H1 (cell line): Measurements from ENCODE around the gene UMAD1. TPM values are rescaled to one million over a fixed set of nuclear protein-coding genes. Genes with fewer than 3 reads are reported as not detected.

Source experiments
- CTCF ChIA-PET: fragments of 300-600 bp; sonication (Branson Sonifier 250); formaldehyde crosslinking; loops from one replicate; lab custom pipeline; 2021; ENCODE audit not compliant: partially characterized antibody; lab: Charles Lee
- POLR2A ChIA-PET: fragments of 300-600 bp; sonication (Branson Sonifier 250); formaldehyde crosslinking; loops from one replicate; lab custom pipeline; 2021; ENCODE audit warnings: inconsistent platforms; ENCODE audit not compliant: partially characterized antibody; lab: Charles Lee
- DNase-seq, 2 experiments: peaks; one replicate each; pipeline versions ENCODE4 v3.0.0 to v3.0.0-alpha.2; 2010 to 2022; ENCODE audit warnings: low spot score in 2 of 2, low read depth in 1 of 2, mixed read lengths in 1 of 2
- FAIRE-seq: peaks from 2 replicates; lab custom pipeline; 2011; peaks lifted over from hg19 to GRCh38; lab: Jason Lieb, UNC
- H2AFZ ChIP-seq: 2 replicates; pipeline ENCODE4 v1.8.1; 2012; ENCODE audit warnings: low read length, inconsistent platforms
- H2AK5ac ChIP-seq: 2 replicates; pipeline ENCODE4 v1.6.1; 2013; ENCODE audit warnings: low read depth, low read length
- H2BK120ac ChIP-seq: replicated peaks from 2 replicates; pipeline ENCODE3; 2013; ENCODE audit warnings: low read depth, low read length, inconsistent platforms
- H2BK12ac ChIP-seq: 2 replicates; pipeline ENCODE4 v1.6.1; 2013; ENCODE audit warnings: low read depth, low read length
- H2BK15ac ChIP-seq: 2 replicates; pipeline ENCODE4 v1.6.1; 2013; ENCODE audit warnings: low read length
- H2BK20ac ChIP-seq: 2 replicates; pipeline ENCODE4 v1.6.1; 2013; ENCODE audit warnings: low read length
- H2BK5ac ChIP-seq: 2 replicates; pipeline ENCODE4 v1.6.1; 2013; ENCODE audit warnings: low read depth, low read length
- H3K14ac ChIP-seq: 2 replicates; pipeline ENCODE4 v1.6.1; 2013; ENCODE audit warnings: inconsistent platforms; ENCODE audit not compliant: insufficient read length
- H3K18ac ChIP-seq: 2 replicates; pipeline ENCODE4 v1.6.1; 2013; ENCODE audit warnings: low read length; ENCODE audit errors: extremely low read depth
- H3K23ac ChIP-seq: 2 replicates; pipeline ENCODE4 v1.6.1; 2013; ENCODE audit warnings: inconsistent platforms; ENCODE audit not compliant: insufficient read length
- H3K23me2 ChIP-seq: 2 replicates; pipeline ENCODE4 v1.6.1; 2013; ENCODE audit warnings: low read depth, low read length
- H3K27ac ChIP-seq: 2 replicates; pipeline ENCODE4 v1.6.1; 2011; ENCODE audit warnings: low read depth, low read length, inconsistent platforms
- H3K27me3 ChIP-seq, 4 experiments: replicated peaks in 1 of 4; 1 replicate in 1 of 4; 2 replicates in 3 of 4; pipeline versions ENCODE4 v1.6.1 to v1.8.1; 2011 to 2013; ENCODE audit warnings: low read length in 3 of 4, mild to moderate bottlenecking in 3 of 4, inconsistent platforms in 2 of 4, mixed read lengths in 2 of 4, moderate library complexity in 1 of 4; ENCODE audit not compliant: control insufficient read depth in 3 of 4, insufficient read depth in 3 of 4; ENCODE audit errors: extremely low read depth in 1 of 4
- H3K36me3 ChIP-seq, 4 experiments: 2 replicates each; pipeline versions ENCODE4 v1.6.1 to v1.8.1; 2011 to 2013; ENCODE audit warnings: mild to moderate bottlenecking in 4 of 4, low read length in 3 of 4, moderate library complexity in 2 of 4, control low read depth in 1 of 4, inconsistent platforms in 1 of 4; ENCODE audit not compliant: insufficient read depth in 4 of 4, control insufficient read depth in 2 of 4
- H3K4ac ChIP-seq: replicated peaks from 2 replicates; pipeline ENCODE3; 2013; ENCODE audit warnings: low read length, low read depth, mixed read lengths, inconsistent platforms; ENCODE audit not compliant: insufficient read length
- H3K4me1 ChIP-seq, 4 experiments: replicated peaks in 1 of 4; 1 replicate in 1 of 4; 2 replicates in 3 of 4; pipeline versions ENCODE4 v1.6.1 to v1.8.1; 2011 to 2013; ENCODE audit warnings: low read length in 3 of 4, inconsistent platforms in 2 of 4, mixed read lengths in 1 of 4; ENCODE audit not compliant: insufficient read depth in 4 of 4, control insufficient read depth in 3 of 4
- H3K4me2 ChIP-seq, 2 experiments: 2 replicates each; pipeline versions ENCODE4 v1.6.1 to v1.8.1; 2011 to 2013; ENCODE audit warnings: low read depth in 2 of 2, low read length in 2 of 2, control low read depth in 1 of 2, inconsistent platforms in 1 of 2, mild to moderate bottlenecking in 1 of 2; ENCODE audit not compliant: insufficient read depth in 1 of 2
- H3K4me3 ChIP-seq, 4 experiments: fragments of 200-600, 300-600 bp in 1 of 4; sonication (generic), shearing (Covaris generic), sonication (Bioruptor Twin) in 1 of 4; 2 replicates each; pipeline versions ENCODE4 v1.5.1 to v1.8.1; 2011 to 2016; ENCODE audit warnings: low read length in 4 of 4, low read depth in 3 of 4, control low read depth in 2 of 4, inconsistent platforms in 2 of 4, mild to moderate bottlenecking in 2 of 4, mixed read lengths in 1 of 4, moderate library complexity in 1 of 4; ENCODE audit not compliant: insufficient read depth in 2 of 4; ENCODE audit errors: extremely low read depth in 1 of 4
- H3K56ac ChIP-seq: replicated peaks from 2 replicates; pipeline ENCODE3; 2013; ENCODE audit warnings: low read depth, mild to moderate bottlenecking, mixed read lengths, low read length, inconsistent platforms; ENCODE audit not compliant: insufficient read length
- H3K79me1 ChIP-seq: 2 replicates; pipeline ENCODE4 v1.6.1; 2013; ENCODE audit warnings: low read depth, low read length, control low read depth
- H3K79me2 ChIP-seq, 2 experiments: 2 replicates each; pipeline versions ENCODE4 v1.6.1 to v1.8.1; 2012 to 2013; ENCODE audit warnings: low read length in 2 of 2, mild to moderate bottlenecking in 2 of 2, inconsistent platforms in 1 of 2; ENCODE audit not compliant: insufficient read depth in 2 of 2, control insufficient read depth in 1 of 2
- H3K9ac ChIP-seq, 4 experiments: replicated peaks in 1 of 4; 1 replicate in 1 of 4; 2 replicates in 3 of 4; pipeline versions ENCODE4 v1.6.1 to v1.8.1; 2011 to 2013; ENCODE audit warnings: low read depth in 3 of 4, low read length in 3 of 4, control low read depth in 2 of 4, mild to moderate bottlenecking in 2 of 4, moderate library complexity in 2 of 4, inconsistent platforms in 1 of 4; ENCODE audit errors: extremely low read depth in 1 of 4
- H3K9me3 ChIP-seq, 2 experiments: 2 replicates each; pipeline versions ENCODE4 v1.6.1 to v1.8.1; 2012 to 2013; ENCODE audit warnings: mild to moderate bottlenecking in 2 of 2, moderate library complexity in 2 of 2, control low read depth in 1 of 2, inconsistent platforms in 1 of 2, low read depth in 1 of 2, low read length in 1 of 2, mixed read lengths in 1 of 2; ENCODE audit not compliant: insufficient read depth in 2 of 2
- H4K20me1 ChIP-seq, 2 experiments: replicated peaks in 1 of 2; 2 replicates each; pipeline versions ENCODE3 to v1.8.1; 2011 to 2013; ENCODE audit warnings: inconsistent platforms in 2 of 2, low read length in 2 of 2, mild to moderate bottlenecking in 1 of 2; ENCODE audit not compliant: insufficient read depth in 2 of 2, control insufficient read depth in 1 of 2
- H4K5ac ChIP-seq: 2 replicates; pipeline ENCODE4 v1.6.1; 2013; ENCODE audit warnings: low read length, low read depth, mixed read lengths, inconsistent platforms; ENCODE audit not compliant: insufficient read length
- H4K8ac ChIP-seq: 2 replicates; pipeline ENCODE4 v1.8.0; 2013; ENCODE audit warnings: mild to moderate bottlenecking, moderate library complexity, low read length, inconsistent platforms; ENCODE audit not compliant: insufficient read depth; ENCODE audit errors: extremely low read depth
- H4K91ac ChIP-seq: replicated peaks from 2 replicates; pipeline ENCODE3; 2013; ENCODE audit warnings: low read length, mixed read lengths, inconsistent platforms; ENCODE audit not compliant: insufficient read length
- CTBP2 ChIP-seq: IDR thresholded peaks from 2 replicates; pipeline ENCODE4 v1.7.0; 2011; ENCODE audit warnings: borderline replicate concordance, mild to moderate bottlenecking, moderate library complexity, mixed read lengths, low read length; ENCODE audit not compliant: insufficient read depth, insufficient read length
- NANOG ChIP-seq: IDR thresholded peaks from 2 replicates; pipeline ENCODE4 v1.6.1; 2011; ENCODE audit warnings: low read length, low read depth, mild to moderate bottlenecking, inconsistent platforms; ENCODE audit not compliant: insufficient read depth, poor library complexity, severe bottlenecking
- NRF1 ChIP-seq: IDR thresholded peaks from 2 replicates; pipeline ENCODE4 v1.6.1; 2011; ENCODE audit warnings: mild to moderate bottlenecking, low read depth, low read length, improper control_type of control experiment
- POLR2AphosphoS5 ChIP-seq: IDR thresholded peaks from 2 replicates; pipeline ENCODE4 v1.6.1; 2011; ENCODE audit warnings: low read depth, low read length
- POU5F1 ChIP-seq: IDR thresholded peaks from 2 replicates; pipeline ENCODE4 v1.6.1; 2011; ENCODE audit warnings: low read depth, mild to moderate bottlenecking, low read length, moderate library complexity
- SP2 ChIP-seq: IDR thresholded peaks from 2 replicates; pipeline ENCODE4 v1.6.1; 2012; ENCODE audit warnings: mild to moderate bottlenecking, low read length, inconsistent platforms
- TAF7 ChIP-seq: optimal IDR thresholded peaks from 2 replicates; pipeline ENCODE3; 2011; ENCODE audit warnings: low read depth, mild to moderate bottlenecking, inconsistent platforms, low read length, moderate library complexity, borderline replicate concordance
- YY1 ChIP-seq: IDR thresholded peaks from 2 replicates; pipeline ENCODE4 v1.6.1; 2011; ENCODE audit warnings: low read depth, mild to moderate bottlenecking, low read length
- WGBS, 2 experiments: shearing (Covaris generic) in 1 of 2; methylation state at CpG; one replicate each; pipeline versions ENCODE4 v1.1.6 to v1.1.7; 2013 to 2015; ENCODE audit warnings: low lambda C conversion rate in 2 of 2, mixed read lengths in 2 of 2, inconsistent platforms in 1 of 2, low coverage in 1 of 2, missing lambda C conversion rate in 1 of 2; ENCODE audit not compliant: insufficient replicate concordance in 2 of 2, insufficient coverage in 1 of 2, insufficient read length in 1 of 2; ENCODE audit errors: extremely low coverage in 1 of 2, missing lambda C conversion rate in 1 of 2; 5-methylcytosine and 5-hydroxymethylcytosine counted together
- long read RNA-seq, 2 experiments: library from RNA in 1 of 2; library from capped mRNA in 1 of 2; stranded (forward); transcript quantifications; one replicate each; pipeline ENCODE4 v2.0.0, GENCODE V29; 2021; ENCODE audit warnings: inconsistent platforms in 1 of 2
- polyA minus RNA-seq, 3 experiments: library from RNA; depleted of rRNA, polyadenylated mRNA; stranded (reverse); fragments of >200 nt; gene quantifications; 1 replicate in 2 of 3; 2 replicates in 1 of 3; pipeline ENCODE4 v1.2.3, GENCODE V29; 2011
- polyA plus RNA-seq, 7 experiments: library from polyadenylated mRNA; depleted of rRNA in 3 of 7; stranded (reverse) in 5 of 7; unstranded in 2 of 7; fragments of >200 nt in 5 of 7; fragments of 200-250 nt in 2 of 7; gene quantifications; 1 replicate in 5 of 7; 2 replicates in 1 of 7; 4 replicates in 1 of 7; pipeline versions ENCODE4 v1.2.1 to v1.2.3, GENCODE V29; 2011 to 2013; ENCODE audit warnings: missing spikeins in 2 of 7, mixed read lengths in 2 of 7
- total RNA-seq: library from RNA; stranded (reverse); fragmentation: NEBNext Ultra II Directional; extraction: Animal tissue kit (Norgen Biotek cat#: 25700); gene quantifications from 2 replicates; pipeline ENCODE4 v1.2.1, GENCODE V29; 2021

The UMAD1 gene
- total RNA-seq (10.4 and 10.8 TPM in 2 replicates), polyA plus RNA-seq (2011; rRNA removed) (7.7 and 12.3 TPM in 2 replicates), polyA minus RNA-seq (2011; rRNA and poly(A)+ RNA removed) (8.5 and 10.6 TPM in 2 replicates)
- polyA plus RNA-seq (2011; cell fraction: cytosol; rRNA removed) = 13.9 TPM
- polyA plus RNA-seq (2011; cell fraction: nucleus; rRNA removed) = 4.2 TPM
- polyA plus RNA-seq (2012, experiment 1 of 2) = 5.2 to 9.7 TPM (median 7.0 TPM) in 4 replicates
- 1.1 TPM for polyA plus RNA-seq (2012, experiment 2 of 2)
- polyA plus RNA-seq (2013, experiment 1 of 2) = 8.6 TPM
- polyA plus RNA-seq (2013, experiment 2 of 2) = 9.4 TPM
- 4.3 TPM for polyA minus RNA-seq (2011; cell fraction: cytosol; rRNA and poly(A)+ RNA removed)
- 10.8 TPM for polyA minus RNA-seq (2011; cell fraction: nucleus; rRNA and poly(A)+ RNA removed)
- long read RNA-seq, experiment 1, partial matches to known transcripts = 1 of 13 reads
- long read RNA-seq, experiment 1, other reads (novel, unspliced or antisense) = 11 of 13 reads
- long read RNA-seq, experiment 2, partial matches to known transcripts = 0 of 15 reads
- long read RNA-seq, experiment 2, other reads (novel, unspliced or antisense) = 15 of 15 reads

DNA sequence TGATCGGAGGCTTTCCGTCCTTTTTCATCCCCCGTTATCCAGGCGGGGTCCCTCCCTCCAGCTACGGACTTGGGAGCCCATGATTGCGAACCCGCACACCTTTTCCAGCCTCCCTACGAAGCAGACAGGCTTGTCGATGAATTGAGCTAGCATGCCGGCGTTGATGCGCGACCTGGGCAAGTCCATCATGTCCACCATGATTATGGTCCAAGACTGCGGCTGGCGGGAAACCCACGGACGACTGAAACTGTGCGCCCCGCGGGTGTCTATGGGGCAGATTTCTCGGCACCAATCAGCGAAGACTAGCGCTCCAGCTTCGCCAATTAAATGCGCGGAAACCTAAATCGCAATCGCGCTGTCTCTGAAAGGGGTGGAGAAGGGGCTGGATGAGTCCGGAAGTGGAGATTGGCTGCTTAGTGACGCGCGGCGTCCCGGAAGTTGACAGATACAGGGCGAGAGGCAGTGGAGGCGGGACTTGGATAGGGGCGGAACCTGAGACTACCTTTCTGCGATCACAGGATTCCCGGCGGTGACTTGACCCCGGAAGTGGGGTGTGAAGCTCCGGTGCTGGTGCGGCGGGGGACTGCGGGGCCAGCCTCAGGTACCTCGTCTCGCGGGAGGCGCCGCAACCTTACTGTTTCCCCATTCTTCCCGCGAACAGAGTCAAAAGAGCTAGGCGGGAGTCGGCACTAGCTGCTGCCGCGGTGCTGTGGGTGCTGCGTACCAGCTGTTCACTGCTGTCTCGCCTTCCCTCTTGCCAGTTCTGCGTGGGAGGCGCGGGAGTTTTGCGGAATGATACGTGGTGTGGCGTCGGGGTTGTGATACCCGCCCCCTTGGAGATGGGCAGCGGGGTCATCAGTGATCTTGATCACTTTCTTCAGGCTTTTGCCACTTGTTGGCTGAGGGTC lies at the start of gene UMAD1:
Gene UMAD1 (plus strand): TSS at position 532 of the 908 bp plus-strand sequence. CDS start 32,620 bp downstream, outside the sequence.
- Histone ChIP-seq H4K91ac (peak within 1 kb of the TSS; percentile 68), H3K18ac (peak within 1 kb of the TSS; percentile 98), H2BK20ac (no peak within 1 kb of the TSS), H2BK120ac (no peak within 1 kb of the TSS), H2AK5ac (no peak within 1 kb of the TSS), H3K27ac (peak within 1 kb of the TSS; percentile 91), H3K56ac (peak within 1 kb of the TSS; percentile 52), H3K4me3 (peak within 1 kb of the TSS; percentile 61 to 96 (median 91)), H3K79me1 (no peaks in the 10 kb centered on the region; the same call in 1 of the 2 replicates), H3K4me1 (peaks cover 0 to 5% (median 3%) of the 10 kb centered on the region in 4 experiments; a peak in 3 of 7 replicates), H2BK12ac (peak within 1 kb of the TSS; percentile 91; the same call in 1 of the 2 replicates), H3K4me2 (peak within 1 kb of the TSS; percentile 88 to 92), H3K4ac (peak within 1 kb of the TSS; percentile 13), H3K14ac (peak within 1 kb of the TSS; percentile 62), H3K27me3 (no peaks in the 10 kb centered on the region), H4K20me1 (no peaks in the 10 kb centered on the region), H2BK5ac (peak within 1 kb of the TSS; percentile 96), H2AFZ (peak within 1 kb of the TSS; percentile 87), H3K23ac (no peak within 1 kb of the TSS), H3K9ac (peak within 1 kb of the TSS; percentile 88 to 97 (median 96)), H3K9me3 (no peaks in the 10 kb centered on the region), H4K8ac (peak within 1 kb of the TSS; percentile 98), H3K23me2 (peaks cover 6% of the 10 kb centered on the region; the same call in 1 of the 2 replicates), H2BK15ac (peak within 1 kb of the TSS; percentile 96), H3K36me3 (peaks cover 0 to 12% (median 1%) of the 10 kb centered on the region in 4 experiments; a peak in 3 of 8 replicates), H3K79me2 (peaks cover 0 to 26% of the 10 kb centered on the region in 2 experiments; a peak in 2 of 4 replicates), H4K5ac (peak within 1 kb of the TSS; percentile 80)
- ChIA-PET CTCF (interaction anchor here (0.7 to 4.3 kb wide), 5 partner anchors 14 to 574 kb away, joined by 3 to 12 read pairs (median 5); no protein-coding TSS in a partner anchor), POLR2A (interaction anchor here (0.6 to 2.4 kb wide), 14 partner anchors 10 to 656 kb away, joined by 3 to 8 read pairs (median 3); partner anchors contain the start of gene GLCCI1)
- FAIRE-seq (peak; percentile 98), DNase-seq (peak; percentile 93 to 99)
- 2% methylated on average over 68 of the region's 68 CpGs; no CpG with 5 or more reads in 1 of the 2 experiments for WGBS, 2 experiments
- peak; percentile 17; the same call in 1 of the 2 replicates for TF ChIP-seq SP2
- TF ChIP-seq NANOG = no peak
- TF ChIP-seq NRF1 = no peak
- TF ChIP-seq YY1 = peak; percentile 83
- peak; percentile 72 for TF ChIP-seq TAF7
- no peak for TF ChIP-seq POU5F1
- TF ChIP-seq CTBP2 = no peak
- TF ChIP-seq POLR2AphosphoS5 = peak; percentile 96
